Prostate gland (tissue), 2 donors: ENCODE measurements around the gene CDIPT.

Experiments
- POLR2A ChIP-seq: fragments of 450-650 bp; IDR thresholded peaks from one replicate; pipeline ENCODE4 v1.6.1; 2016; ENCODE audit warnings: antibody characterized with exemption, mild to moderate bottlenecking
- POLR2AphosphoS5 ChIP-seq: sonication (generic); formaldehyde crosslinking; IDR thresholded peaks from one replicate; pipeline ENCODE4 v1.6.1; 2017; ENCODE audit warnings: antibody characterized with exemption
- TF ChIP-seq, protein P1 (sequence below), 4 experiments: fragments of 200-600 bp in 2 of 4; fragments of 450-650 bp in 2 of 4; sonication (generic) in 2 of 4; IDR thresholded peaks; 1 replicate in 3 of 4; 2 replicates in 1 of 4; pipeline ENCODE4 v1.5.1; 2016 to 2019; ENCODE audit warnings: antibody characterized with exemption in 4 of 4, mild to moderate bottlenecking in 2 of 4, moderate library complexity in 2 of 4

DNA sequence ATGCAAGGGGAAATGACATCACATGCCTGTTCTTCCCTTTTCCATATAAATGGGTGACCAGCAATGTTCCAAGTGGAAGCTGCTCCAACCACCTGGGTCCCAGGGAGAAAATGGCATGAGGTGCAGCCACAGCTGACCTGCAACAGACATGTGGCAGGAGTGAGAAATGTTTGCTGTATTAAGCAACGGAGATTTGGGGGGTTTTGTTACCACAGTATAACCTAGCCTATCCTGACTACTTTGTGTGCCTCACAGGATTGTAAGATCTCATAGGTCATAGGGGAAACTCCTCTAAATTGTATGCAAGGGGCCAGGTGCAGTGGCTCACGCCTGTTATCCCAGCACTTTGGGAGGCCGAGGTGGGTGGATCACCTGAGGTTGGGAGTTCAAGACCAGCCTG is 12.0 kb downstream of the CDIPT start:
- TF ChIP-seq, protein P1, sequence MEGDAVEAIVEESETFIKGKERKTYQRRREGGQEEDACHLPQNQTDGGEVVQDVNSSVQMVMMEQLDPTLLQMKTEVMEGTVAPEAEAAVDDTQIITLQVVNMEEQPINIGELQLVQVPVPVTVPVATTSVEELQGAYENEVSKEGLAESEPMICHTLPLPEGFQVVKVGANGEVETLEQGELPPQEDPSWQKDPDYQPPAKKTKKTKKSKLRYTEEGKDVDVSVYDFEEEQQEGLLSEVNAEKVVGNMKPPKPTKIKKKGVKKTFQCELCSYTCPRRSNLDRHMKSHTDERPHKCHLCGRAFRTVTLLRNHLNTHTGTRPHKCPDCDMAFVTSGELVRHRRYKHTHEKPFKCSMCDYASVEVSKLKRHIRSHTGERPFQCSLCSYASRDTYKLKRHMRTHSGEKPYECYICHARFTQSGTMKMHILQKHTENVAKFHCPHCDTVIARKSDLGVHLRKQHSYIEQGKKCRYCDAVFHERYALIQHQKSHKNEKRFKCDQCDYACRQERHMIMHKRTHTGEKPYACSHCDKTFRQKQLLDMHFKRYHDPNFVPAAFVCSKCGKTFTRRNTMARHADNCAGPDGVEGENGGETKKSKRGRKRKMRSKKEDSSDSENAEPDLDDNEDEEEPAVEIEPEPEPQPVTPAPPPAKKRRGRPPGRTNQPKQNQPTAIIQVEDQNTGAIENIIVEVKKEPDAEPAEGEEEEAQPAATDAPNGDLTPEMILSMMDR (IDR thresholded peaks at IDR 0.05) = no peak
- no peak for TF ChIP-seq POLR2AphosphoS5
- no peak for TF ChIP-seq POLR2A
